ENCODE results near the gene TRAIP. TPM values are rescaled to one million over a fixed set of nuclear protein-coding genes. Genes with fewer than 3 reads are reported as not detected.

The TRAIP gene
- total and polyA plus RNA-seq, 2 donors (not counting 1 experiment from before 2014, with no cell fraction given) = 5.0 to 8.7 TPM

- Histone ChIP-seq H3K27ac (ENCODE audit: low read length in 2 of 2) (peak overlapping the region; percentile 94 to 95), H3K36me3 (replicated peaks in 1 of 2; ENCODE audit: control extremely low read depth in 1 of 2, control insufficient read depth in 1 of 2, extremely low read depth in 1 of 2, insufficient read depth in 2 of 2, low read length in 1 of 2) (peaks cover 0 to 6% of the 10 kb centered on the region in 2 experiments), H3K4me1 (ENCODE audit: control insufficient read depth in 2 of 2, insufficient read depth in 2 of 2, low read length in 2 of 2) (peaks cover 17 to 34% of the 10 kb centered on the region in 2 donors), H4K20me1 (ENCODE audit: control insufficient read depth, insufficient read depth, low read length, poor library complexity, severe bottlenecking) (peaks cover 2% of the 10 kb centered on the region), H3K9ac (ENCODE audit: low read length) (peak overlapping the region; percentile 84), H2AFZ (ENCODE audit: insufficient read depth, low read depth, low read length, poor library complexity, severe bottlenecking) (peak overlapping the region; percentile 93), H3K4me3 (ENCODE audit: control extremely low read depth in 1 of 5, extremely low read depth in 1 of 5, insufficient read depth in 1 of 5, low read depth in 2 of 5, low read length in 4 of 5) (peak overlapping the region; percentile 28 to 98 (median 88)), H3K79me2 (ENCODE audit: control insufficient read depth, insufficient read depth, low read length) (peaks cover 49% of the 10 kb centered on the region), H3K27me3 (replicated peaks in 1 of 4; ENCODE audit: control extremely low read depth in 1 of 4, control insufficient read depth in 3 of 4, insufficient read depth in 4 of 4, low read length in 3 of 4) (no peaks in the 10 kb centered on the region), H3K9me3 (ENCODE audit: control extremely low read depth in 1 of 3, control insufficient read depth in 2 of 3, insufficient read depth in 1 of 3, low read length in 2 of 3) (no peaks in the 10 kb centered on the region), H3K4me2 (replicated peaks; ENCODE audit: low read depth, low read length, poor library complexity, severe bottlenecking) (peak overlapping the region; percentile 84)
- ATAC-seq (ENCODE audit: low read depth) (no peak), DNase-seq (no peak)
- peak overlapping the region; percentile 99 for H3K27ac Mint-ChIP-seq
- peak overlapping the region; percentile 97 for H3K4me3 Mint-ChIP-seq
- H3K4me1 Mint-ChIP-seq = peaks cover 24% of the 10 kb centered on the region
- TF ChIP-seq EZH2 (IDR thresholded peaks at IDR 0.05; ENCODE audit: borderline replicate concordance, insufficient read depth, low read depth, low read length, poor library complexity, severe bottlenecking) (no peak), CTCF (IDR thresholded peaks at IDR 0.05) (no peak)
- intact Hi-C loops (cut with micrococcal nuclease) = loop anchor here (5.0 to 10.0 kb wide), 3 partner anchors 48 to 300 kb away; partner anchors contain the start of genes RBM5 and RBM6
- POLR2A ChIA-PET = interaction anchor here (1.1 to 3.1 kb wide), 4 partner anchors 16 to 26 kb away, joined by 3 to 13 read pairs (median 10); partner anchors contain the start of genes INKA1 and UBA7
- CTCF ChIA-PET = interaction anchor here (0.9 to 2.8 kb wide), 5 partner anchors 15 to 247 kb away, joined by 3 to 15 read pairs (median 6); partner anchors contain the start of genes AMIGO3 and INKA1
- H3K9me3 Mint-ChIP-seq (ENCODE audit: insufficient read depth) = no peaks in the 10 kb centered on the region
- H3K27me3 Mint-ChIP-seq = no peaks in the 10 kb centered on the region
- WGBS (ENCODE audit: insufficient coverage) = 25% methylated on average over 2 of the region's 3 CpGs
Measured at GRCh38 chr3:49787182-49787464, 69.2 kb downstream of the TRAIP start.
